GM12874 (cell line): ENCODE measurements around the gene MS4A15.

ENCODE experiments used
- TF ChIP-seq, protein P1 (sequence below): IDR thresholded peaks from 2 replicates; pipeline ENCODE4 v1.5.1; 2011; ENCODE audit warnings: low read depth, mild to moderate bottlenecking, control low read depth, low read length, moderate library complexity; ENCODE audit not compliant: insufficient read depth

The MS4A15 gene

DNA sequence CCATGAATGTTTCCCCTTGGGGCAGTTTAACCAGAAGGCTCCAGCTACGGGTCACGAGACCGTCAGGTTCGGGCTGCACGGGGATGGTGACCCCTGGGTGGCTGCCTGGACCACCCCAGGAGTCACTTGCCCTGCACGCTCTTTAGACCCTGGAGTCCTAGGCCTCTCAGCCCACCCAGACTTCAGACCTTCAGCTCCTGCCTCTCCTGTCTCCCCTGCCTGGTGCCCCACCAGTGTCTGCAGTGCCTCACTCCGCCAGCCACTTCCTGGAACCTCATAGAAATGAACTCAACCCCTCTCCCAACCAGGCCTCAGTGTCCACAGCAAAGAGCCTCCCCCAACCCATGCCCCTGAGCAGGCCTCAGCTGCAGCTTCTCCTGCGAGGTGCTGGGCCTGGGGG lies 16.0 kb downstream of the MS4A15 start:
- TF ChIP-seq, protein P1, sequence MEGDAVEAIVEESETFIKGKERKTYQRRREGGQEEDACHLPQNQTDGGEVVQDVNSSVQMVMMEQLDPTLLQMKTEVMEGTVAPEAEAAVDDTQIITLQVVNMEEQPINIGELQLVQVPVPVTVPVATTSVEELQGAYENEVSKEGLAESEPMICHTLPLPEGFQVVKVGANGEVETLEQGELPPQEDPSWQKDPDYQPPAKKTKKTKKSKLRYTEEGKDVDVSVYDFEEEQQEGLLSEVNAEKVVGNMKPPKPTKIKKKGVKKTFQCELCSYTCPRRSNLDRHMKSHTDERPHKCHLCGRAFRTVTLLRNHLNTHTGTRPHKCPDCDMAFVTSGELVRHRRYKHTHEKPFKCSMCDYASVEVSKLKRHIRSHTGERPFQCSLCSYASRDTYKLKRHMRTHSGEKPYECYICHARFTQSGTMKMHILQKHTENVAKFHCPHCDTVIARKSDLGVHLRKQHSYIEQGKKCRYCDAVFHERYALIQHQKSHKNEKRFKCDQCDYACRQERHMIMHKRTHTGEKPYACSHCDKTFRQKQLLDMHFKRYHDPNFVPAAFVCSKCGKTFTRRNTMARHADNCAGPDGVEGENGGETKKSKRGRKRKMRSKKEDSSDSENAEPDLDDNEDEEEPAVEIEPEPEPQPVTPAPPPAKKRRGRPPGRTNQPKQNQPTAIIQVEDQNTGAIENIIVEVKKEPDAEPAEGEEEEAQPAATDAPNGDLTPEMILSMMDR = no peak

DNA sequence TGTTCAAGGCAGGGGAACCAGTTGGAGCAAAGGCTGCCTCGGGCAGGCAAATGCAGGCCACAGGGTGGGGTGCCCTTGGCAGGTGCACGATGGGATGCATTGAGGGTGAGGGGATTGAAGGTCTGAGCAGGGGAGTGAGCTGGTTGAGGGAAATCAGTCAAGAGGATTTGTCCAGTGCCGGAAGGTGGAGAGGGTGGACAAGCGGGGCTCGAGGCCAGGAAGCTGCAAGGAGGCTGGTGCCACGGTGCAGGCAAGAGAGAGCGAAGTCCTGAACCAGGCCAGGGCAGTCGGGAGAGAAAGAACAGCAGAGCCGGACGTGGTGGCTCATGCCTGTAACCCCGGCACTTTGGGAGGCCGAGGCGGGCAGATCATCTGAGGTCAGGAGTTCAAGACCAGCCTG lies 18.1 kb downstream of the MS4A15 start:
- TF ChIP-seq, protein P1 = no peak

DNA sequence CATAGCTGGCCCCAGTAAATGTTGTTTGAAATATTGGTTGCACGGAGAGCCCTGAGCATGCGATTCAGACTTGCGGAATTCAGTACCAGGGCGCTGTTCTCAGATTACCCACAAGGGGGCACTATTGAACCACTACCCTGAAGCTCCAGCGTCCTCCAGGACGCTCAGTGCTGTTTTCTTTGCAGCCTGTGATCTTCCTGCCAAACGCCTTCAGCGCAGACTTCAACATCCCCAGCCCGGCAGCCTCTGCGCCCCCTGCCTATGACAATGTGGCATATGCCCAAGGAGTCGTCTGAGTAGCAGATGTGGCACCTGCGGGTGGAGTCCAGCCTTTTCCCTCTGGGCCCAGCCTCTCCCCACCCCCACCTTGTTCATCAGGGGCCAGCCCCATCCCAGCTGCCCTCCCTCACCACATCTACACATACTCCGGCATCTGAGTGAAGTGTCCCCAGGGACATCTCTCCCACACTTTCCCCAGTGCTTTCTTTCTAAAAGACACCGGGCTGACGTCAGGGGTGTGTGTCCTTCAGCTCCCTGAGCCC lies 18.8 kb downstream of the MS4A15 start:
- TF ChIP-seq, protein P1 = peak; percentile 86

DNA sequence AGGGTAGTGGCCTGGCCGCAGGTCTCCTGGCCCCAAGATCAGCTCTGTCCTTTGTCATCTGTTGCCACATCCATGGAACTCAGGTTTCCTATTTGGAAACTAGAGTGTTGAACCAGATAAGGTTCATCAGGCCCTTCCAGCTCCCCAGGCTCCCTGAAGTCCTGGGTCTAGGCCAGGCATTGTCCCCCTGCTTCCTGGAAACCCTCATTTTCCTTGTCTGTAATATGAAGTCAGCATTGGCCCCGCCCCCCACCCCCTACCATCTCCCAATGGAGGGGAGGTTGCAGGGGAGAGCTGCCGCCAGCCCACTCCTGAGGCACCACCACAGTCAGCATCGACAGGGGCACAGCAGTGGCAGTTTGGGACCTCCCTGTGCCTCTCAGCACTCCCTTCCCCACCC lies 19.5 kb downstream of the MS4A15 start:
- TF ChIP-seq, protein P1 = no peak

DNA sequence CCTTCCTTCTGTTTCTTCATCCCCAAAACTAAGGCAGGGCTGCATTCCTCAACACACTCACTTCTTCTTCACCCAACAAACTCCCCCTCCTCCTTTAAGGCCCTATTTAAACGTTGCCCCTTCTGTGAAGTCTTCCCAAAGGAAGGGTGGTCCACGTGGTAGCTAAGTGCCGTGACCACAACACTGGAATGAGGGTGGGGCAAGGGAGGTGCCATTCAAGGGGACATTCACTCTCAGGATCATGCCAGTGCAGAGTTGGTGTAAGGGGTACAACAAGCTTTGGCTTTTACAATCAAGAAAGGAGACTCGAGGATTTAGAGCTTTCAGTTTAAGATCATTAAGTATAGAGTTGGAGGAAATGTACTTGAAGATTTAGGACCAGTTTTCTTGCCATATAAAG lies 20.4 kb downstream of the MS4A15 start:
- TF ChIP-seq, protein P1 = no peak

DNA sequence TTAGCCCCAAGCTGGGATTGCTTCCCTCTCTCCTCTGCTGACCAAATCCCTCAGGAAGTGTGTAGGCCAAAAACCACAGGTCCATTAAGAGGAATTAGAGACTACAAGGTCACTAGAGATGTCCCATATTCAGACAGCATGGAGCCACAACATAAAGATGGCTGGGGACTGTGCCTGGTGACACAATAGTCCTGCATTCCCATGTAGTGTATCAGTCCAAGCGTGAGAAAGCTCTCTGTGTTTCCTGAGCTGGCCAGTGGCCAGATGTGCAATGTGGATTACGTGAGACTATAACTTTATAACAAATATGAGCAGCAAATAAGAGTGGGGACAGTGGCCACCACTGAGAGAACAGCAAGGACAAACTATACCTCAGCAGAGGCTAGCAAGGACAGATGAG lies 20.9 kb downstream of the MS4A15 start:
- TF ChIP-seq, protein P1 = no peak

DNA sequence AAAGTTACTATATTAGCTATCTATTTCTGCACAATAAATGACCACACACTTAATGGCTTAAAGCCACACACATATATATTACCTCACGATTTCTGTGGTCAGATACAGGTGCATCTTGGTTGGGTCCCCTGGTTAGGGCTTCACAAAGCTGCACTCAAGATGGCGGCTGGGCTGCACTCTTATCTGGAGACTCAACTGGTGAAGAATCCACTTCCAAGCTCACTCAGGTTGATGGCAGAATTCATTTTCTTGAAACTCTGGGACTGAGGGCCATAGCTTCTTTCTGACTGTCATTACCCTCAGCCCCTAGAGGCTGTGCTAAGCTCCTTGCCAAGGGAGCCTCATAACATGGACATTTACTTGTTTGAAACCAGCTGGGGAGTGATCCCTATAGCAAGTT lies 23.4 kb downstream of the MS4A15 start:
- TF ChIP-seq, protein P1 = no peak
